Amygdala (tissue), 56 donors: ENCODE results near the gene HDAC9.
A peak's percentile ranks its signal among the peaks of the same experiment; 100 is the strongest.

Experiments
- DNase-seq, 56 donors: peaks; one replicate each; lab custom pipeline; 2025; lab: John Stamatoyannopoulos, UW

The HDAC9 gene

DNA sequence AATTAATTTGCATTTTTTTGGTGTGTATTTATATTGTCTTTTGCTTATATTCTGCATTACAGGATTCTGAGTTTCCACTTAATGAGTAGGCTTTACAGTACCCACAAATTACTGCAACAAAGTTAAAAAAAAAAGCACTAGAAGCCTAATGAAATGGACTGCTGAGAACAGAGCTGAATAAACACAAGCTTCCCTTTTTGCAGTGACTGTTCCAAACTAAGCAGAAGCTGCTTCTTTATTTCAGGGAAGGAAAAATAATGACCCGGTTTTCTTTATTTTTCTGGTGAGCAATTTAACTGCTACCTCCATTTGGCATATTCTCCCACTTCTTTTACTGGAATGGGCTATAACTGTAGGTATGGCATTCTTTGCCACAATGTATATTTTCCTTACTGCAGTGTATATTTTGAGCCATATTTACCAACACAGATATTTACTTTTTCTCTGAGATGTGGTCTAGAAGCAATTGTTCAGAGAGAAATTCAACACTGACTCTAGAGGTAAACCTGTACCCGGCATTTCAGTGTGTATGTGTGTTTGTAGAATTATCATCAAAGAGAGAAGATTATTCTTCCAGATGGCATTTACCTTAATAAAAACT lies 56.9 kb downstream of the HDAC9 start:
- no peak for DNase-seq

DNA sequence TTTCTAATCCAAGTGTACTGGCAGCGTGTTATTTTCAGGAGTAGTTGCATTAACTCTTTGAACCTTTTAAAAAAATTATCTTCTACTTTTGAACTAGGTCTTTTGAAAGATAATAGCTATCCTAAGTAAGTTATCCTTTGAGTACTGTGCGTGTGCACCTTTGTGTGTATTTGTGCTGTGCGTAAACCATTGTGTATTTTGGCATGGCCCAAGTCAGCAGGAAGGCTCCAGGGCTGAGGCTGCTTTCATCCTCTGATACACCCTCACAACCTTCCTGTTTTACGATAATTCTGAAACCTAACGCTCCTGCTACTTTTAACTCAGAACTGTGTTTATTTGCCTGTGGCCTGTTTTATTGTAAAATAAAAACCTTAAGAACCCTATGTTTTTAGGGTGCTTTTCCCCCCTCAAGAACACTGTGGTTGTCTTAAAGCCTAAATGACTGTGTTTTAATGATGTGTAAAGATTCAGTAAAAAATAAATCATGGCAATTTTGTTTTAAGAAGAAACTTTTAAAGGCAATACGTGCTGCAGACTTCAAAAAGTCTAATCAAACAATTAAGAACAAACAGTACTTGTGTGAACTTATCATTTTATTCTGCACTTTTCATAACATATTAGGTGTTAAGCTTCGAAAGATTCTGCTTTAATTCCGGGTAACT lies 57.5 kb downstream of the HDAC9 start:
- no peak for DNase-seq

DNA sequence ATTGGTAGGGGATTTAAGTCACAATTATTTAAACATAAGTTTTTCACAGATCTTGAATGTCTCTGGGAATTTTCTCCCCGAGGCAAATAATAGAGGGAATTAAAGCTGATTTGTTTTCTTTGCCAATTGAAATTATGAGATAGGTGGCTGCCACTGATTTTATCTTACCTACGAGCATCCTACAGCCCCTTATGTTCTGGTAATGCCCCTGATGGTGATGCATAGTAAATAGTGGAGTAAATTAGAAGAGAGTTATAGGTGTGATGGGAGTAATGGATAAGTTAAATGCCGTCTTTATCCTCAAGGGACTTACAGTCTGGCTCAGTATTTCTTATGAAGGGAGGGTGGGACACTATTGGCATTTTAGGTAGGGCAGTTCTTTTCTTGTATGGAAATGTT lies 58.1 kb downstream of the HDAC9 start:
- DNase-seq, result no peak

DNA sequence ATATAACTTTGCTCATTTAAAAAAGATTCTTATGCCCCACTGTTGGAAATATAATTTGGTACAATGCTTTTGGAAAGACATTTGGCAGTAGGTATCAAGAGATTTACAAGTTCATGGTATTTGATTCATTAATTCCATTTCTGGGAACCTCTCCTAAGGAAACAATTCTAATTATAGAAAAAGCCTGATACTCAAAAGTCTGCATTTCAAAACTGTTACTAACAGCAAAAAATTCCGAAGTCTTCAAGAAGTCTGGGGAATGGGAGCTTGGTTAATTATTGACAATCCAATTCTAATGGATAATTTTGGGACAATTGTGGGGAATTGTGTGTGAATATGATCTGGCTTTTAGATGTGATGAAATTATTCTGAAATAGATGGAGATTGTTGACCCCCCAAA lies 59.6 kb downstream of the HDAC9 start:
- DNase-seq, result no peak

DNA sequence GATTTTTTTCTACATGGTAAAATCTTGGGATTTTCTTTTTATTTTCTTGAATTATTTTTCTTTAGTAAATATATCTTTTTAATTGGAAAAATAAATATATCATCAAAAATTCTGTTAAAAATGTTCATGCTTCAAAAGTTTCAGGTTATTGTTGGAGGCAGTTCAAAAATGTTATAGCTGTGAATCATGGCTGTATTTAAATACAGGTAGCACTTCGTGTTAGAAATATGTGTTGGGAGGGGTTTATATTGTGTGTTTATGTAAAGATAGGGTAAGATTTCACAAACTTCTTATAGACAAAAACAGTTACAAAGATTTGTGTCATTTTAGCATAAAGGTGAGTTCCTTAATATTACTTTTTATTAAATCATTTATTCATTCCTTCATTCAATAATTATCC lies 60.4 kb downstream of the HDAC9 start:
- no peak for DNase-seq

DNA sequence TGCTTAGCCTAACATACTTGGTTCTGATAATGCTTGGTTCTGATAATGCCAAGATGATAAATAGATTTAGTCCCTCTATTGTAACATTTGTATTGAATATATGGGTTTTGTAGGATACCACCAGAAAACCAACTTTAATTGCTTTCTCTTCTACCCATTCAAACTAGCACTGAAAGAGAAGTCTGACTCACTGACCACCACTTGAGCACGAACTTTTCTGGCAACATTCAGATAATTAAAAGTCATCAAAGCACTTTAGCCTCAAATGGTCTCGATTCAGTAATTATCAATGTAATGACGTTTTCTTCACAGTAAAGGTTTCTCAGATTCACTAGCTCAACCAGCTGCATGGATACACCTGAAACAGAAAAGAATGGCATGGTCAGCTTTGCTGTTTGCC lies 63.0 kb downstream of the HDAC9 start:
- DNase-seq, result no peak

DNA sequence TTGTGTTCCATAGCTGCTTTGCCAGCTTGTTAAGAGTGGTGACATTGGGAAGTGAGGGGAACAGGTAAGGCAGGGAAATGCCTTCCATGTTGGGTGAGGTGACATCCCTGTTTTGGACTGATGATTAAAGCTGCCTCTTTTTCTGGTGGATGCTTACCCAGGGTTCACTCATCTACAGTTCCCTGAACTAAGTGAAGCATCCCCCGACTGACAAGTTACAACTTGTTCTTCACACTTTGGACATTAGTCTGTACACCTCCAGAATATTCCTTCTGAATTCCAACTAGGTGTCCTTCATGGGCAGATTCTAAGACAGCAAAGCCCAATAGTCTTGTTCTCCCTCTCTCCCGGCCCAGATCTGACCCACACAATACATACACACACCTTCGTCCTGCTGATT lies 63.4 kb downstream of the HDAC9 start:
- no peak for DNase-seq

DNA sequence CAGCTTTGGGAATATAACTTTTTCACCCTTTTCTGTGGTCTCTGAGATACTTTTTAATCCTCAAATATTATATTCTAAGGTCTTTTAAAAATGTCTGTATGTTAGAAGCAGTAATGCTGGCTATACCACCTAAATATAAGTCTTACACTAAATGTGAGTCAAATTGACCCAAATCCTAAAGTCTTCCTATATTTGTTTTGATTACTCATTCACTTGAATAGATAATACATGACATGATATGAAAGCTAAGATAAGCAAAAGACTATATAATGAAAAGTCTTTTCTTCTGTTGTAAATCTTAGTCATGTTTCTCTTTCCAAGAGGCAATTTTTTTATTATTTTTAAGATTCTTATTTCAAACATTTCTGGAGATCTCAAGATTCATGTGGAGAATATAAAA lies 64.2 kb downstream of the HDAC9 start:
- DNase-seq, result no peak

DNA sequence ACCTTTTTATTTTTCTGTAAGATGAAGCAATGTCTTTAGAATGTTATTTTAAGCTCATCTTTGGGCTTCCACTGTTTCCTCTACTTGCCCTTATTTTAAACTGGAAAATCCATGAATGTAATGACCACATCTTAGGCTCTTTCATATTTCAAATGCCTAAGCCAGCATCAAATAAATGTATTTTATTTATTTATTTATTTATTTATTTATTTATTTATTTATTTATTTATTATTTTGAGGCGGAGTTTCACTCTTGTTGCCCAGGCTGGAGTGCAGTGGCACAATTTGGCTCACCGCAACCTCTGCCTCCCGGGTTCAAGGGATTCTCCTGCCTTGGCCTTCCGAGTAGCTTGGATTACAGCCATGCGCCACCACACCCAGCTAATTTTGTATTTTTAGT lies 69.2 kb downstream of the HDAC9 start:
- DNase-seq, result no peak

DNA sequence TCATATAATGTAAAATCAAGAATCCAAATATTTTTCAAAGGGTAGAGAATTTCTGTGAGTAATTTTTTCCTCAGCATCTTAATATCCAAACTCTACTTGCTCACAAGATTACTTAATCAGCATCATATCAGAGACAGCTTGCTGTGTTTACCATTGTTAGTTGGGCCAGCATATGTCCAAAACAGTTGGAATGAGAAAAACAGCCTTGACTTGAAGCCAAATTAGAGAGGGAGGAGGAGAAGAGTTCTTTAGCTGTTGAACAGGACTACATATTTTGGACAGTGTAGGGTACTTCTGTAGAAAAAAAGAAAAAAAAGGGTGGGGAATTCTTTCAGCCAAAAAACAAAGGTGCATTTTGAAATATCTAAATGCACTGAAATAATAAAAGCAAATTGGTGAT lies 69.8 kb downstream of the HDAC9 start:
- no peak for DNase-seq

DNA sequence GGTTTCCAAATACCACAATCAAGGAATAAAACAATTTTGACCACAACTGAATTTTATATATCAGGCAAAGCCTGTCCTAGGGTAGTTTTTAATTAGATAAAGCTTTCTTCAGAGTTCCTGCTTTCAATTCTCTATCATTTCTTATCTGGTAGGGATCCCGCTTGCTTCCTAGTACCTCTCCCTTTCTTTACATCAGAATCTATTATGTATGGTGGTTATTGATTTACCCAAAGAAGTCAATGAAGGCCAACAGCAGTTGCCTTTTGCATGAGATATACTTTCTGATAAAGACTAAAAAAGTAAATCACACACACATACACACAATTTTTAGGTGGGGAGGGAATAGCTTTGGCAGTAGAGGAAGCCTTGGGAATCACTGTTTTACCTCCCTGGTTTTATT lies 70.7 kb downstream of the HDAC9 start:
- no peak for DNase-seq

DNA sequence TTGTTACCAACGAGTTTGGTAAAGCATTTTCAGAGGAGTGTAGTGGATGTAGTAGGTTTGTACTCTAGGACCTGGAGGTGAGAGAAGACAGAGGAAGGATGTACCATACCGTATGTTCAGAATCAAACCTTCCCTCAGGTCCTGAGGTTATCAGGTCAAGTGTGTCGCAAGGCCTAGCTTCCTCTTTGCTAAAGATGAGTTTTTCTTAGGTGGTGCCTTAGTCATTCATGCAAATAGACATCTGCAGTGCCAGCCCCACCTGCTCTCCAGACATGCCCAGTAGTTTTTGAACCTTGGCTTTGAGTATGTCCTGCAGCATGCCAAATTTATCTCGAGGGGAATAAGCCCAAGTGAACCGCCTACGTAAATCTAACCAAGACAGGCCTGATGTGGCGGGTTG lies 71.3 kb downstream of the HDAC9 start:
- no peak for DNase-seq

DNA sequence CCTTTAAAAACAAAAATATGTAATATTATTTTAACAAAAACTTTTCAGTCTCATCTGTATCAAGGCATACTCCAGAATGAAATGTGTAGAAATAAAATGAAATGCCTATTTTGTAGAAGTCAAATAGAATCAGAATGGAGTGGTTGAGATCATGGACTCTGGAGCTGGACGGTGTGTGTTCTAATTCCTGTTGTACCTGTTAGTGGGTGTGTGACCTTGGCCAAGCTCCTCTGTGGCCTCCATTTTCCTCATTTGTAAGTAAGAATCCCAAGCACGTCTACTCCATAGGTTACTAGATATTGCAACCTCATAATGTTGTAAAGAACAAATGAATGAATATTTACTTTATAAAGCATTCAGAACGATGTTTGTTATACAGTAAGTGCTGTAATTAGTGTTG lies 74.9 kb downstream of the HDAC9 start:
- DNase-seq, result no peak

DNA sequence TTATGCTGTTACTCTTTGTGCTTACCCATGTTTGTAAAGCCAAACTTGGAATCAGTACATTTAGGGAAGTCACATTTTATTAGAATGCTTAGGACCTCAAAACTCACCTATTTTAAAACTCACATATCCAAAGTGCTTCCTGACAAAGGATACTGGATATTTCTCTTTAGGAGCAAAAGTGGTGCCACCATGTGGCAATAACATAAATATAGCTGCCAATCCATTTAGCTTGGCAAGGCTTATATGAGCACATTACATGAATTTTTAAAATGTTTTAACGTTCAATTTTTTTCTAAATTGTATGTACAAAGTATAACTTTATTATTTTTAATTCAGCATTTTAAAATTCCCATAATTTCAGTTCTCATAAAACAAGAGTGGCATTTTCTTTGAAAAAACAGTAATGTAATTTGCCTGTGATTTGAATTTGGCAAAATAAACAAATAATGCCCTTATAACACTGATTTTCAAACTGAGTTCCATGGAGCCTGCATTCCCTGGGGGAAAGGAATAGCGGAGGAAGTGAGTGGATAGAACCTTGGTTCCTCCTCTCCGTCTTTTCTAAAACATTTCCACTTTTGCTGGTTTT lies 75.4 kb downstream of the HDAC9 start:
- DNase-seq, result peak in 3 of 56 donors; percentile 5 to 44 (median 27)

DNA sequence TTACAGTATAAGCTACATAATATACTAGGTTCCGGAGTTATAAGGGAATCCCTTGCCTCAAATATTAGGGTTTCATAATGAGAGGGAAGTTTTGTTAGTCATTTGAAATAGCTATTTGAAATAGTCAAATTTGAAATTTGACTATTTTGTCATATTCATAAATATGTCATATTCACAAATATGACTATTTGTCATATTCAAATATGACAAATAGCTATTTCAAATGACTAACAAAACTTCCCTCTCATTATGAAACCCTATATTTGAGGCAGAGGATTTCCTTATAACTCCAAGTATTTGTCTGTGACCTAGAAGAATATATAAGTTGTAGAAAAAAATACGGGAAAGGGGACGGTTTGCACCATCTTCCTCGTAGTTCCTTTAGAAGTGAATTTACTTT lies 76.6 kb downstream of the HDAC9 start:
- DNase-seq, result no peak

DNA sequence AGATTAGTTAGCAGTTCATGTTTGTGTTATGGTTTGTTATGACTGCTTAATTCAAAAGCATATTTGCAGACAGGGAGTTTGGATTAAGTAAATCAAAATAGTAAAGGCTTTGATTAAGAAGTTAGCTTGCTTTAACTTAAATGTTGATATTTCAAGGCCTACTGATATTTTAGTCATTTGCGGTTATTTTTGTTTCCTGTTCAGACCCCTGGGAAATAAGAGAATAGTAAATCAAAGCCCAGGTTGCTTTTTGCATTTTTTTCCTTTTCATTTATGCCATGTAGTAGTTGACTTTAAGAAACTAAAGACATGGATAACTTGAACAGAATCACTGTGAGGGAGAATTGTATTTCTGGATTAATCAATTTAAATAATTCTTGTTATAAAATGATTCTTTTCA lies 77.3 kb downstream of the HDAC9 start:
- DNase-seq, result no peak

DNA sequence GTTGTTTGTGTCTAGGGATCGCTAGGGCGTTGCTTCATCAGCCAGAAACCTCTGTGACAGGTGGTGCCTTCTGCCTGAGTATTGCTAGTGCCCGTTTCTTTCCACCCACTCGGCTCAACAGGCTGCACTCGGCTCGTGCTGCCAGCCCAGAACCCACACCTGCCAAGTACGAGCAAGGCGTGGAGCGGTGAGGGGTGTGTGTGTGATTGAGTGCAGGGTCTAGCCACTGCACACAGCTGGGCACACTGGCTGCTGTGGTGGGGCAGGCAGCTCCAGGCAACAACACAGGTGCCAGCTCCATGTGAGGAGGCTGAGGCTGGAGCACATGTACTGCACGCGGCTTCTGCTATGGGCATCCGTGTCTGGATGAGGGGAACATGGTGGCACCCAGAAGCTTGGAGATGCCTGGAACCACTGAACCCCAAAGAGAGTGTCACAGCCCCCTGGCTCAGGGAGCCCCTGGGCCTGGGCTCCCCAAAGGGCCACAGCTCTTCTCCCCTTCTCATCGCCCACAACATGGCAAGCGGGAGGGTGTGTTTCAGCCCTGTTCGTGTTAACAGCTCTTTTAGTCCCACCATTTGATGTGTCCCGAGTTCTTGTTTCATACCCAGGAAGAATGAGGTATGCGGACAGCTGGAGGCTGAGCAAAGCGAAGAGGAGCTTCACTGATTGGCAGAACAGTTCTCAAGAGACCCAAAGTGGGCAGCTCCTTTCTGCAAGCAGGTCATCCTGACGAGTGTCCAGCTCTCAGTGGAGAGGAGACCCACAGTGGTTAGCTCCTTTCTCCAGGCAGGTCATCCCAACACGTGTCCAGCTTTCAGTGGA lies 78.1 kb downstream of the HDAC9 start:
- DNase-seq, result peak in 1 of 56 donors; percentile 19

DNA sequence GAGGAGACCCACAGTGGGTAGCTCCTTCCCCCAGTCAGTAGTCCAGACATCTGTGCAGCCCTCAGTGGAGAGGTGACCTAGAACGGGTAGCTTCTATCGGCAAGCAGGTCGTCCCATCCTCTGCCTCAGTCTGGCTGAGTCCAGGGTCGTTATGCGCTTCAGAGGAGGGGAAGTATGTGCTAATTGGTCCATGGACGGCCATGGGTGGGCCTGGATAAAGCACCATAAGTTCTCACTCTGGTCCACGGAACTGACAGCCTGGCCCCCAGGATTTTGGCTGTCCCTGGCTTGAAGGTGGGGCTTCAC lies 78.6 kb downstream of the HDAC9 start:
- no peak for DNase-seq

DNA sequence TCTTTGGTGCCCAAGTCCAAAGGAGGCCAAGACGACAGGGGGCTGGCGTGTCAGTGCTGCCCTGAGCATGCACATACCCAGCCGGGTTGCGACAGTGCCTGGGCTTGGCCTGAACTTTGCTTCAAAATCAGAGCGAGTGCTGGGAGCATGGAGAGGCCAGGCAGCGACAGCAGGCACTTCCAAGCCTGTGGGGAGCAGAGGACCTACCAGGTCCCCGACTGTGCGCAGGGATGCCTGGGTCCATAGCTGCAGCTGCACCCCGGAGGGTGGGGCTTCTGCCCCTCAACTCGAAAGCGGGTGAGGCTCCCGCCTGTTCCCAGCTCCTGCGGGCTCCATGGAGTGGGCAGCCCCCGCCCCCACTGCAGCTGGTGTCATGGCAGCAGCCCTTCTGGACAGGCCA lies 79.1 kb downstream of the HDAC9 start:
- no peak for DNase-seq

DNA sequence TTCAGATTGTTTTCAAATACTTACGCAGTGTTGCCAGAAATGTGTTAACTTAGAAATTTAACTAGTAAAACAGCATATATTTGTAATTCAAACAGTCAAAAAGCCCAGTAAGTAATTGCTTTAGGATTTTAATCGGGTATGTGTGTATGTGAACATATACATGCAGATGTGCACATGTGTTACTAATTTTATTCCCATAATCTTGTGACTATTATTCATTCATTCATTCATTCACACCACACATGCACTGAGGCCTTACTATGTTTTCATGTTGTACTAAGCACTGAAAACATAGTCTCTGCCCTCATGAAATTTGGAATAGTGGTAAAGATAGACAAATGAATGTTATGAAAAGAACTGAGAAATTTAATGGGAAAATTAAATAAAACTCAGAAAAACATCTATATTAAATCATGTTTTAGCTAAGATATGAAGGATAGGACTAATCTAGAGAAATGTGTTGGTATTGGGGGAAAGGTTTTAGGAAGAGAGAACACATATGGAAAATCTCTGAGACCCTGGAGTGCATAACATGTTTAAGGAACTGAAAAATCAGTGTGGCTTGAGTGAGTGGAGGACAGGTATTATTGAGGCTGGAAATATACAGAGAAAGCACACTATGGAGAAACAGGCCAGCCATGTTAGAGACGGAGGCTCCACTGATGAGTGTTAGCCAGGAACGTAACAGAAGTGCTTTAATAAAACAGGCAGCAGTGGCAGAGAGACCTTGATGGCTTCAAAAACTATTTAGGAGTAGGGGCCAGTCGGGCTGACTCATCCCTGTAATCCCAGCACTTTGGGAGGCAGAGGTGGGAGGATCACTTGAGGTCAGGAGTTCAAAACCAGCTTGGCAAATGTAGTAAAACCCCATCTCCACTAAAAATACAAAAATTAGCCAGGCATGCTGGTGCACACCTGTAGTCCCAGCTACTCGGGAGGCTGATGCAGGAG lies 80.3 kb downstream of the HDAC9 start:
- no peak for DNase-seq
